SW 1271 (cell line): ENCODE data around the gene TEAD1.
A peak's percentile ranks its signal among the peaks of the same experiment; 100 is the strongest.

Experiments
- DNase-seq, 2 experiments: peaks; one replicate each; lab custom pipeline; 2025; lab: John Stamatoyannopoulos, UW

The TEAD1 gene

DNA sequence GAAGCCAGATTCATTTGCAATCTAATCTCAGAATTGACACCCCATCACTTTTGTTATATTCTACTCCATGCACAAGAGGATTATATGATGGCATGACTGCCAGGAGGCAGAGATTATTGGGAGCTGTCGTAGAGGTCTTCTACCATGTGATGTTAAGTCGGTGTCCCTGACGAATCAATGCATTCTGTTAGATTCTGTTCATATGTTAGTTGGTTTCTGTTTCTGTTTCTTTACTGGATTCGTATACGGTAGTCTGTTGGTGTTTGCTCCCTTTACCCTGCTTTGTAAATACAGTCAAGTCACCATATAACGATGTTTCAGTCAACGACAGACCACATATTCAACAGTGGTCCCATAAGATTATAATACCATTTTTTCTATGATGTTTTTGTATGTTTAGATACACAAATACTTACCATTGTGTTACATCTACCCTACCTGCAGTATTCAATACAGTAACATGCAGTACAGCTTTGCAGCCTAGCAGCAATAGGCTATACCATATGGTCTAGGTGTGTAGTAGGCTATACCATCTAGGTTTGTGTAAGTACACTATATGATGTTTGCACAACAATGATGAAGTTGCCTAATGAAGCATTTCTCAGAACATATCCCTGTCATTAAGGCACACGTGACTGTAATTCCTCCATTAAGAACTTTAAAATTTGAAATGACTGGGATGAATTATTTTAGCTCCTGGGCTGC, 312.1 kb downstream of the TEAD1 start:
- no peak for DNase-seq

- peak; percentile 54 to 79 for DNase-seq
Observed at GRCh38 chr11:12989428-12990161, 315.4 kb downstream of the TEAD1 start.

- DNase-seq = no peak
Observed at GRCh38 chr11:12990162-12990480, 315.9 kb downstream of the TEAD1 start.

DNA sequence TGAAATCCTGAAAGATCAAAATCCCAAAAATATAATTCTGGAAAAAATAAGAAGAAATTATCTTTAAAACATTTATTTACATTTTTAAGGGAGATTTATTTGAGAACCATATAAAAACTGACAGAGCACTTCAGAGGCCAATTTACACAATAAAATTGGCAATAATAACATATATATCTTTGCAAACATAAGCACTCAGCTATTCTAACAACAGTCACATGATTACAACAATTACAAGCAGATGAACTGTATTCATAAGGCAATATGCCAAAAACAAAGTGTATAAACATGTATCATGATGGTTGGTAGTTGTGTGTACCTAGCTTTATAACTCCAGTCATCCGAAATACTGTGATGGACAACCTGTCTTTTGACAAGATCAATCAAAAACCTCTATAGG, 317.2 kb downstream of the TEAD1 start:
- no peak for DNase-seq

GRCh38 chr11:12993626-12994025, 319.4 kb downstream of the TEAD1 start:
- DNase-seq = no peak
